ENCODE results near the gene AGBL5. TPM values are rescaled to one million over a fixed set of nuclear protein-coding genes. Genes with fewer than 3 reads are reported as not detected.

AGBL5 gene
- total and polyA plus RNA-seq, 4 donors: 11.5 to 16.7 (median 14.6) TPM

DNA sequence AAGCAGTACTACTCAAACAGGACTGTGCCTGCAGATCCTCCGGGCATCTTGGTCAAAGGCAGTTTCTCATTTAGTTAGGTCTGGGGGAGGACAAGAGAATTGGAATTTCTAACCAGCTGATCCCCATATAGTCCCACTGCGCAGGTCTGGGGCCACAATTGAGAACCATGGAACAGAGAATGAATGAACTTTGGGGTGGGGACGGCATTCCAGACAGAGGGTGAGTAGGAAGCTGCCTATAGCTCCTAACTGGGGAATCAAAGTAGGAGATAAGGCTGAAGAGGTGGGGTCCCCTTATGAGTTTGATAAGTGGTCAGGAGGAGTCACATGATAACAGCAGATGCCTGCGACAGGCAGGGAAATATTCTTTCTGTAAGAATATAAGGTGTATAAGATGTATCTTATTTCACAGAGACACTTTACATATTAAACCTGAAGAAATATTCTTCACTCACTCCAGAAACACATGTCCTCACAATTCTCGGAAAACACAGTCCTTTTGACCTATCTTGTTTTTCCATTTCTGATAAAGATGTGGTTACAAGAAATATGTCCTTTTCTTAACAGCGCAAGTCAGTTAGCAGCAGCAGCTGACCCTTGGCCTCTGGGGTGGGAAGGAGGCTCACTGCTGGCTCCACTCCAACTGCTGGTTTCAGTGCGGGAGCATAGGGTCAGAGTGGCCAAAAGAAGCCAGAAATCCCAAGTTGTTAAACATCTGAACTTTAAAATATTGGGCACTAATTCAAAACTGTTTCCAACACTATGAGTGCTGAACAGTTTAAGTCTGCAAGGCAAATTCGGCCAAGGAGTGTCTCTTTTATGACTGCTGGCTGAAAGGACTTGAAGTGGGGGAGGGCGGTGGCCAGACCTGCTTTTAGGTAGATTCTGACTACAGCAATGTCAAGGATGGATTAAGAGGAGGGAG, 31.3 kb upstream of the AGBL5 start:
- no peaks in the 10 kb centered on the region for H3K4me1 ChIP-seq (ENCODE audit: control insufficient read depth in 1 of 2, insufficient read depth in 2 of 2, low read length in 2 of 2)
- H3K27ac ChIP-seq (ENCODE audit: low read depth in 1 of 2, low read length in 2 of 2): no peak overlapping the region

DNA sequence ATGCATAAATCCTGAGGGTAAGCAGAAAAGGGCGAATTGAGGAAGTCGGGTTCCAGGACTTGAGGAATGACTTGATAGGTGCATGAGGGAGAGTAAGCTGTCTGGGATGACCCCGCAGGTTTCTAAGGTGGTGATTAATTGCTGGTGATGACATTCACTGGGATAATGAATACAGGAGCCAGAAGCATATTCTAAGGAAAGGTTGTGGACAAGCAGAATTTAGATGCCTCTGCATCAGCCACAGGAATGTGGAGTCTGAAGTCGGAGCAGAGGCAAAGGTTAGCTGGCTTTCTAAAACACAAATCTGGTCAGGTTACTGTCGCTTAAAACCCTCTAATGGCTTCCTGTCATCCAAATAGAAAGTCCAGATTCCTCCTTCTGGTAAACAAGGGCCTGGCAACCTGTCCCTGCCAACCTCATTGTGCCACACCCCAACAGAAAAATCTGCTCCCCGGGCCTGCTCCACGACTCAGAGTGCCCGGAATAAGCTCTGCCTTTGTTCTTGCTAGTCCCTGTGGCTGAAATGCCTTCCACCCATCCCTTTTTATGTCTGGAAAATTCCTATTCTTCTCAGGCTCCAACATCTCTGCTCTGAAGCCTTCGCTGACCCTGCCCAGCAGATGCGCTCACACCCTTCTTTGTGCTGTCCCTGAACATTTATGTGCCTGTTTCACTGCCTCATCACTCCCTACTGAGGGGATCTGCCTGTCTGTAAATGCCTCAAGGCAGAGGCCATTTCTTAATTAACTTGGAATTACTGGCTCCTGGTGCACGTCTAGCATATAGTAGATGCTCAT, 30.0 kb upstream of the AGBL5 start:
- no peak overlapping the region for H3K4me3 ChIP-seq (ENCODE audit: low read length in 2 of 2)
- peaks cover 0 to 2% of the 10 kb centered on the region in 2 donors for H3K36me3 ChIP-seq (ENCODE audit: control insufficient read depth in 1 of 2, insufficient read depth in 2 of 2, low read length in 1 of 2)
- DNase-seq (no peak), ATAC-seq (ENCODE audit: low FRiP score) (no peak)
- no peaks in the 10 kb centered on the region for H3K27me3 ChIP-seq (ENCODE audit: control insufficient read depth in 1 of 2, insufficient read depth in 2 of 2, low read length in 1 of 2)
- H3K4me1 ChIP-seq (ENCODE audit: control insufficient read depth in 1 of 2, insufficient read depth in 2 of 2, low read length in 2 of 2): no peaks in the 10 kb centered on the region
- intact Hi-C loops (cut with DNase I): no loop called here
- no peak overlapping the region for H3K27ac ChIP-seq (ENCODE audit: low read depth in 1 of 2, low read length in 2 of 2)
- H3K9me3 ChIP-seq (ENCODE audit: control insufficient read depth, low read length): no peaks in the 10 kb centered on the region
- WGBS, 2 donors: 83 to 89% methylated on average over 11 of the region's 11 CpGs

More for the DNA sequence above, 31.3 kb upstream of the AGBL5 start:
- no peaks in the 10 kb centered on the region for H3K9me3 ChIP-seq (ENCODE audit: control insufficient read depth, low read length)
- WGBS, 2 donors: 69 to 73% methylated on average over 9 of the region's 9 CpGs
- DNase-seq: peak; percentile 62 to 84
- intact Hi-C loops (cut with DNase I): loop anchor here in 1 of 2 donors (5.0 kb wide), 1 partner anchor 43 kb away; no protein-coding TSS in a partner anchor
- no peaks in the 10 kb centered on the region for H3K27me3 ChIP-seq (ENCODE audit: control insufficient read depth in 1 of 2, insufficient read depth in 2 of 2, low read length in 1 of 2)
- H3K4me3 ChIP-seq (ENCODE audit: low read length in 2 of 2): no peak overlapping the region
- H3K36me3 ChIP-seq (ENCODE audit: control insufficient read depth in 1 of 2, insufficient read depth in 2 of 2, low read length in 1 of 2): peaks cover 0 to 2% of the 10 kb centered on the region in 2 donors
- ATAC-seq (ENCODE audit: low FRiP score): no peak

GRCh38 chr2:27023740-27024139, 27.7 kb upstream of the AGBL5 start:
- no peaks in the 10 kb centered on the region for H3K4me1 ChIP-seq (ENCODE audit: control insufficient read depth in 1 of 2, insufficient read depth in 2 of 2, low read length in 2 of 2)
- ATAC-seq (ENCODE audit: low FRiP score) (no peak), DNase-seq (no peak)
- no peak overlapping the region for H3K27ac ChIP-seq (ENCODE audit: low read depth in 1 of 2, low read length in 2 of 2)
- H3K4me3 ChIP-seq (ENCODE audit: low read length in 2 of 2): no peak overlapping the region
- peaks cover 0 to 2% of the 10 kb centered on the region in 2 donors for H3K36me3 ChIP-seq (ENCODE audit: control insufficient read depth in 1 of 2, insufficient read depth in 2 of 2, low read length in 1 of 2)
- WGBS, 2 donors: 90 to 95% methylated on average over 7 of the region's 7 CpGs
- H3K27me3 ChIP-seq (ENCODE audit: control insufficient read depth in 1 of 2, insufficient read depth in 2 of 2, low read length in 1 of 2): no peaks in the 10 kb centered on the region
- no peaks in the 10 kb centered on the region for H3K9me3 ChIP-seq (ENCODE audit: control insufficient read depth, low read length)
- intact Hi-C loops (cut with DNase I): no loop called here

GRCh38 chr2:27024188-27024587, 27.3 kb upstream of the AGBL5 start:
- Histone ChIP-seq H3K4me1 (ENCODE audit: control insufficient read depth in 1 of 2, insufficient read depth in 2 of 2, low read length in 2 of 2) (no peaks in the 10 kb centered on the region), H3K27ac (ENCODE audit: low read depth in 1 of 2, low read length in 2 of 2) (no peak overlapping the region), H3K36me3 (ENCODE audit: control insufficient read depth in 1 of 2, insufficient read depth in 2 of 2, low read length in 1 of 2) (peaks cover 0 to 2% of the 10 kb centered on the region in 2 donors), H3K27me3 (ENCODE audit: control insufficient read depth in 1 of 2, insufficient read depth in 2 of 2, low read length in 1 of 2) (no peaks in the 10 kb centered on the region), H3K4me3 (ENCODE audit: low read length in 2 of 2) (no peak overlapping the region), H3K9me3 (ENCODE audit: control insufficient read depth, low read length) (no peaks in the 10 kb centered on the region)
- intact Hi-C loops (cut with DNase I): no loop called here
- 72 to 74% methylated on average over 18 of the region's 18 CpGs for WGBS, 2 donors
- DNase-seq (no peak), ATAC-seq (ENCODE audit: low FRiP score) (no peak)

DNA sequence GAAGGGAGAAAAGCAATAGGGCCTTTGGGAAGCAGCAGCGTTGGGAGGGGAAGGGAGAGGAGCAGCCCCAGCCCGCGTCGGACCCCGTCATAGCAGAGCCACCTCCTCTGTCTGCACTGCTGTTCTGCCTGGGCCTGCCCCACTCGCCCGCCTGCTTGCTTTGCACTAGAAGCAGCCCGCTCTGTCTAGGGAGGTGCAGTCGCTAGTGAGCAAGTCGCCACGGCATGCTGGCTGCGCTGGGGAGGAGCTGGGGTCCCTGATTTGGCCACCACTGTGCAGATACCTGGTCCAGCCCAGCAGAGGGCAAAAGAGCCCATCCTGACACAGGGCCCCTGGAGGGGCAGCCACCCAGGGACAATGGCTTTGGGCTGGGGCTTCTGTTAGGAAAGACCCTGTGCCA, 26.7 kb upstream of the AGBL5 start:
- H3K36me3 ChIP-seq (ENCODE audit: control insufficient read depth in 1 of 2, insufficient read depth in 2 of 2, low read length in 1 of 2): peaks cover 0 to 2% of the 10 kb centered on the region in 2 donors
- no peaks in the 10 kb centered on the region for H3K27me3 ChIP-seq (ENCODE audit: control insufficient read depth in 1 of 2, insufficient read depth in 2 of 2, low read length in 1 of 2)
- H3K4me3 ChIP-seq (ENCODE audit: low read length in 2 of 2): no peak overlapping the region
- intact Hi-C loops (cut with DNase I): no loop called here
- no peak for ATAC-seq (ENCODE audit: low FRiP score)
- WGBS, 2 donors: 88 to 90% methylated on average over 9 to 12 of the region's 12 CpGs
- H3K4me1 ChIP-seq (ENCODE audit: control insufficient read depth in 1 of 2, insufficient read depth in 2 of 2, low read length in 2 of 2): no peaks in the 10 kb centered on the region
- no peak for DNase-seq
- no peak overlapping the region for H3K27ac ChIP-seq (ENCODE audit: low read depth in 1 of 2, low read length in 2 of 2)
- H3K9me3 ChIP-seq (ENCODE audit: control insufficient read depth, low read length): no peaks in the 10 kb centered on the region

DNA sequence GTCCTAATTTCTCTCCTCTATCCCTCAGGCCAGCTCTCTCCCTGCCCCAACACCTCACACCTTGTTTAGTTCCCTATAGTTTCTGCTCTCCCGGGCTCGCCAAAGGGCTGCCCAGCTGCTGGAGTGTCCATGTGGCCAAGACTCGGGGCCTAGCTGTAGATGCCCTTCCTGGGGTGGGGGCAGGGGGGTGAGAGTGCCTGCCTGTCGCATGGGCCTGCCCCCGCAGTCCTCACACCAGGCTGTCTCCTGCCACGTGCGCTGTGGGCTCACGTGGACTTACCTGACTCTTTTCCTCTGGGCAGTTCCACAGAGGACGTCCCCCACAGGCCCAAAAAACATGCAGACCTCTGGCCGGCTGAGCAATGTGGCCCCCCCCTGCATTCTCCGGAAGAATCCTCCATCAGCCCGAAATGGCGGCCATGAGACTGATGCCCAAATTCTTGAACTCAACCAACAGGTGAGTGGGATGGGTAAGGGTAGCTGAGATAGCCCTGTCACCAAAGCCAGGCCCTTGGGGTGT, 26.1 kb upstream of the AGBL5 start:
- DNase-seq: no peak
- Histone ChIP-seq H3K4me1 (ENCODE audit: control insufficient read depth in 1 of 2, insufficient read depth in 2 of 2, low read length in 2 of 2) (no peaks in the 10 kb centered on the region), H3K4me3 (ENCODE audit: low read length in 2 of 2) (no peak overlapping the region), H3K27me3 (ENCODE audit: control insufficient read depth in 1 of 2, insufficient read depth in 2 of 2, low read length in 1 of 2) (no peaks in the 10 kb centered on the region), H3K9me3 (ENCODE audit: control insufficient read depth, low read length) (no peaks in the 10 kb centered on the region), H3K36me3 (ENCODE audit: control insufficient read depth in 1 of 2, insufficient read depth in 2 of 2, low read length in 1 of 2) (peaks cover 0 to 2% of the 10 kb centered on the region in 2 donors), H3K27ac (ENCODE audit: low read depth in 1 of 2, low read length in 2 of 2) (no peak overlapping the region)
- intact Hi-C loops (cut with DNase I): no loop called here
- WGBS, 2 donors: 88 to 91% methylated on average over 13 of the region's 13 CpGs
- ATAC-seq (ENCODE audit: low FRiP score): no peak

DNA sequence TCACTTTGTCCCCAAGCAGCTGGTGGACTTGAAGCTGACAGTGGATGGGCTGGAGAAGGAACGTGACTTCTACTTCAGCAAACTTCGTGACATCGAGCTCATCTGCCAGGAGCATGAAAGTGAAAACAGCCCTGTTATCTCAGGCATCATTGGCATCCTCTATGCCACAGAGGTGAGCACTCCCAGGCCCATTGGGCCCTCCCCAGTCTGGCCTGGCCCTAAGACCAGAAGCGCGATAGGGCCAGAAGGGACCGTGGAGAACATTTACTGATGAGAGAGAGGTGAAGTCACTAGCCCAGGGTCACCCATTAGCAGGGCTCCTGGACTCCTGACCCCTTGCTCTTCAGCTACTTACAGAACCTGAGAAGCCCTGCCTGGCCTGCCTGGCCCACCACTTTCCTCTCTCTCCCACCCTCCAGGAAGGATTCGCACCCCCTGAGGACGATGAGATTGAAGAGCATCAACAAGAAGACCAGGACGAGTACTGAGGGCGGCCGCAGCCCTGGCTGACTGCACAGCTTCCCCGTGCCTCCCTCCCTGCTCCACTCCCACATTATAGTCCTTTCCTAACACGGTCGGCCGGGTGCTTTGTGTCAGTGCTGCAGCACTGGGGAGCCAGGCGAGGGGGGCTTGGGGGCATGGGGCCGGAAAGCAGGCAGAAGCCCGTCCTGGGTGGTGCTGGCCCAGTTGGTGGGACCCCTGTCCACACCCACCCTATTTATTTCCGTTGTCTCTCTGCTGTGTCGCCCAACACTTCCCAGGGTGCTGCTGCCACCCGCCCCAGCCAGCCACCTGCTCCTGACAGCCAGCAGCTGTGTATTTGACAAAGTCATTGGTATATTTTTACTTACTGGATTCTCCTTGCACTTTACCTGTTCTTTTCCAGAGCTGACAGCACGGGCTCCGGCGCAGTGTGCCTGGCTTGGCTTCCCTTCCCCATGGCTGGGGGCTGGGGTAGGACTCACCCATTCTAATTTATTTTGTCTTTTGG, 25.3 kb upstream of the AGBL5 start:
- Histone ChIP-seq H3K4me3 (ENCODE audit: low read length in 2 of 2) (no peak overlapping the region), H3K36me3 (ENCODE audit: control insufficient read depth in 1 of 2, insufficient read depth in 2 of 2, low read length in 1 of 2) (peaks cover 0 to 2% of the 10 kb centered on the region in 2 donors), H3K27me3 (ENCODE audit: control insufficient read depth in 1 of 2, insufficient read depth in 2 of 2, low read length in 1 of 2) (no peaks in the 10 kb centered on the region), H3K9me3 (ENCODE audit: control insufficient read depth, low read length) (no peaks in the 10 kb centered on the region), H3K4me1 (ENCODE audit: control insufficient read depth in 1 of 2, insufficient read depth in 2 of 2, low read length in 2 of 2) (no peaks in the 10 kb centered on the region), H3K27ac (ENCODE audit: low read depth in 1 of 2, low read length in 2 of 2) (no peak overlapping the region)
- 89 to 90% methylated on average over 24 of the region's 24 CpGs for WGBS, 2 donors
- intact Hi-C loops (cut with DNase I): no loop called here
- ATAC-seq (ENCODE audit: low FRiP score) (no peak), DNase-seq (no peak)

DNA sequence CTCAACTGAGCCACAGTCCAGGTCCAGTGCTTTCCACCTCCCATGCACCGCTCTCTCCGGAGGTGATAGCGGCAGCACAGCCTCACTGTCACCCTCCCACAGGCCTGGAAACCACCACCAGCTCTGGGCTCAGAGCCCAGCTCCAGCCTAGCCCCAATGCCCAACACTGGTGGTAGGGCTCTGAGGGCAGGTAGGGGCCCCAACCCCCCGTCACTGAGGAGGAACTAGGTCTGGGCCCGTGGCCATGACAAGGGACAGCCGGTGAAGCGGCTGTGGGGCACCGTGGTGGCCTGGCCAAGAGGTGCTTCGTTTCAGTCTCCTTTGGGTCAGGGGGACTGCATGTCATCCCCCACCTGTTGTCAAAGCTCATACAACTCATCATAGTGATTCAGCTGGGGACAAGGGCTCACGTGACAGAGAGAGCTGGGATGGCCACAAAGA, 24.2 kb upstream of the AGBL5 start:
- H3K4me3 ChIP-seq (ENCODE audit: low read length in 2 of 2): no peak overlapping the region
- no peaks in the 10 kb centered on the region for H3K27me3 ChIP-seq (ENCODE audit: control insufficient read depth in 1 of 2, insufficient read depth in 2 of 2, low read length in 1 of 2)
- DNase-seq (no peak), ATAC-seq (ENCODE audit: low FRiP score) (no peak)
- no peaks in the 10 kb centered on the region for H3K4me1 ChIP-seq (ENCODE audit: control insufficient read depth in 1 of 2, insufficient read depth in 2 of 2, low read length in 2 of 2)
- peaks cover 0 to 2% of the 10 kb centered on the region in 2 donors for H3K36me3 ChIP-seq (ENCODE audit: control insufficient read depth in 1 of 2, insufficient read depth in 2 of 2, low read length in 1 of 2)
- WGBS, 2 donors: 88 to 90% methylated on average over 10 of the region's 10 CpGs
- no peaks in the 10 kb centered on the region for H3K9me3 ChIP-seq (ENCODE audit: control insufficient read depth, low read length)
- no peak overlapping the region for H3K27ac ChIP-seq (ENCODE audit: low read depth in 1 of 2, low read length in 2 of 2)
- intact Hi-C loops (cut with DNase I): no loop called here

Data from aorta (tissue), 5 donors.